Gastrocnemius medialis (tissue), 4 donors: ENCODE results near the gene NFE2L3. TPM values are rescaled to one million over a fixed set of nuclear protein-coding genes. Genes with fewer than 3 reads are reported as not detected.
"Not testable (repeated sequence)": the region's sequence is repeated elsewhere in the genome, so short reads cannot be mapped to it uniquely, and the experiment has no call there.

Source experiments
- ATAC-seq, 2 donors: fragments of 150-250 bp; one replicate each; pipeline ENCODE4 v1.9.1; 2016
- DNase-seq, 2 donors: peaks; one replicate each; pipeline ENCODE4 v3.0.0-alpha.2; 2019
- H3K27ac ChIP-seq, 4 donors: fragments of 200-600 bp; sonication (generic); 1 replicate in 1 of 4; 2 replicates in 3 of 4; pipeline ENCODE4 v1.5.1; 2016 to 2018; ENCODE audit warnings: mild to moderate bottlenecking in 2 of 4, moderate library complexity in 1 of 4
- H3K27me3 ChIP-seq, 3 donors: fragments of 200-600 bp; sonication (generic) in 2 of 3; 1 replicate in 1 of 3; 2 replicates in 2 of 3; pipeline versions ENCODE4 v1.5.1 to v1.6.0; 2016 to 2019; ENCODE audit warnings: mild to moderate bottlenecking in 1 of 3, moderate library complexity in 1 of 3
- H3K36me3 ChIP-seq, 2 donors: fragments of 200-600 bp; sonication (generic) in 1 of 2; one replicate each; pipeline ENCODE4 v1.5.1; 2017 to 2018
- H3K4me1 ChIP-seq, 2 donors: fragments of 200-600 bp; sonication (generic) in 1 of 2; one replicate each; pipeline ENCODE4 v1.5.1; 2016 to 2017; ENCODE audit warnings: mild to moderate bottlenecking in 2 of 2
- H3K4me3 ChIP-seq, 4 donors: fragments of 200-600 bp; sonication (generic) in 3 of 4; 1 replicate in 1 of 4; 2 replicates in 3 of 4; pipeline ENCODE4 v1.5.1; 2016 to 2019; ENCODE audit warnings: mild to moderate bottlenecking in 2 of 4
- H3K9me3 ChIP-seq, 3 donors: fragments of 200-600 bp; sonication (generic) in 2 of 3; 1 replicate in 1 of 3; 2 replicates in 2 of 3; pipeline ENCODE4 v1.5.1; 2016 to 2019
- POLR2A ChIP-seq, 2 donors: fragments of 450-650 bp; IDR thresholded peaks; one replicate each; pipeline ENCODE4 v1.6.1; 2017; ENCODE audit warnings: antibody characterized with exemption in 2 of 2, mild to moderate bottlenecking in 2 of 2, moderate library complexity in 2 of 2
- in situ Hi-C, 4 donors: fragments of 200-750 bp; cut with MboI; loops; one replicate each; pipeline versions ENCODE4 v1.15.0 to v1.8.0; 2017; ENCODE audit warnings: low sequenced_read_pairs in 4 of 4
- intact Hi-C: fragments of 100-400 bp; cut with DNase I; formaldehyde crosslinking; loops from one replicate; pipeline ENCODE4 v1.15.1; 2023; ENCODE audit warnings: low total_unique reads
- total RNA-seq, 4 donors: library from RNA; depleted of rRNA; stranded (reverse); fragments of >200 nt; gene quantifications; one replicate each; pipeline versions ENCODE4 v1.1.0 to v1.2.3, GENCODE V29; 2016
- TF ChIP-seq, protein P1 (sequence below), 5 experiments: fragments of 450-650 bp in 3 of 5; fragments of 200-600 bp in 2 of 5; sonication (generic) in 2 of 5; IDR thresholded peaks in 4 of 5; conservative IDR thresholded peaks in 1 of 5; 1 replicate in 4 of 5; 2 replicates in 1 of 5; pipeline ENCODE4 v1.5.1; 2016 to 2019; ENCODE audit warnings: antibody characterized with exemption in 5 of 5, mild to moderate bottlenecking in 3 of 5, moderate library complexity in 3 of 5

Gene NFE2L3
- total RNA-seq, 4 donors from 2014 or later = 1.1 to 6.2 (median 1.7) TPM

DNA sequence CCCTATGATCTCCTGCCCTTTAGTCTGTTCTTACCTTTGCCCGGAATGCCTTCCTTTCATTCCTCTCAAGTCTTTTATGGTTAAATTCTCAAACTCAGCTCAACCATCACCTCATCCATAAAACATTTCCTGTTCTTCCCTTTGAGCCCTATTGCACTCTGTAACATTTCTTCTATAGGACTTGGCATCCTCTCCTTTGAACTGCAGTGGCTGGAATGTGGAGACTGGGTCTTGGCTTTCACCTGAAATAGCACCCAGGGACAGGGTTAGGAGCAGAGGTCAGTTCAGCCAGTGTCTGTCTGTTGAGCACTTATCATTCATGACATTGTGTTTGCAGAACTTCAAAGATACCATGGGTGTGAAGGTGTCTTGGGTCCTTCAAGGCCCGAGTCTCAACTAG, 7.2 kb downstream of the NFE2L3 start:
- in situ Hi-C loops = no loop called here

DNA sequence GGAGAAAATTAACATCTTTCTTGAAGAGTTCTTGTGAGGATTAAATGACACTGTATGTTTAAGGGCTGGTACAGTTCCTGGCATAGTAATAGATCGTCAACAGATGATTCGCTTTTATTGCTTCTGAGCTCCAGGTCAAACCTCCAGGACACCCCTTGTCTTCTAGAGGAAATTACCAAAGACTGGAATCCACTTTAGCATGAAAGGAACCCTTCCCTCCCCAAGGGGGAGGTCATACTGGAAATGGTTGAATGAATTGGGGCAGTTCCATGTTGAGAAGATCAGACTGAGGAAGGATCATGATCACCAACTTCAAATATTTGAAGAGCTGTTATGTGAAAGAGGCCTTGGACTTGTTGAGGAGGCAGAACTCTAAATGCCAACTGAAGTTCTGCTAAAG, 8.9 kb downstream of the NFE2L3 start:
- ATAC-seq (no peak), DNase-seq (no peak)
- intact Hi-C loops = no loop called here
- Histone ChIP-seq H3K36me3 (no peaks in the 10 kb centered on the region), H3K4me3 (no peak overlapping the region), H3K27ac (no peak overlapping the region), H3K4me1 (no peaks in the 10 kb centered on the region), H3K27me3 (peaks cover 0 to 2% (median 0%) of the 10 kb centered on the region in 3 donors), H3K9me3 (no peaks in the 10 kb centered on the region)
- no peak for TF ChIP-seq POLR2A (IDR thresholded peaks at IDR 0.05)
- TF ChIP-seq, protein P1, sequence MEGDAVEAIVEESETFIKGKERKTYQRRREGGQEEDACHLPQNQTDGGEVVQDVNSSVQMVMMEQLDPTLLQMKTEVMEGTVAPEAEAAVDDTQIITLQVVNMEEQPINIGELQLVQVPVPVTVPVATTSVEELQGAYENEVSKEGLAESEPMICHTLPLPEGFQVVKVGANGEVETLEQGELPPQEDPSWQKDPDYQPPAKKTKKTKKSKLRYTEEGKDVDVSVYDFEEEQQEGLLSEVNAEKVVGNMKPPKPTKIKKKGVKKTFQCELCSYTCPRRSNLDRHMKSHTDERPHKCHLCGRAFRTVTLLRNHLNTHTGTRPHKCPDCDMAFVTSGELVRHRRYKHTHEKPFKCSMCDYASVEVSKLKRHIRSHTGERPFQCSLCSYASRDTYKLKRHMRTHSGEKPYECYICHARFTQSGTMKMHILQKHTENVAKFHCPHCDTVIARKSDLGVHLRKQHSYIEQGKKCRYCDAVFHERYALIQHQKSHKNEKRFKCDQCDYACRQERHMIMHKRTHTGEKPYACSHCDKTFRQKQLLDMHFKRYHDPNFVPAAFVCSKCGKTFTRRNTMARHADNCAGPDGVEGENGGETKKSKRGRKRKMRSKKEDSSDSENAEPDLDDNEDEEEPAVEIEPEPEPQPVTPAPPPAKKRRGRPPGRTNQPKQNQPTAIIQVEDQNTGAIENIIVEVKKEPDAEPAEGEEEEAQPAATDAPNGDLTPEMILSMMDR (IDR thresholded peaks at IDR 0.05 in 4 of 5, conservative IDR thresholded peaks at IDR 0.05 in 1 of 5) = no peak
- in situ Hi-C loops = no loop called here

More for the DNA sequence above, 7.2 kb downstream of the NFE2L3 start:
- H3K4me3 ChIP-seq = no peak overlapping the region
- TF ChIP-seq, protein P1 (IDR thresholded peaks at IDR 0.05 in 4 of 5, conservative IDR thresholded peaks at IDR 0.05 in 1 of 5) = no peak
- no peak for TF ChIP-seq POLR2A (IDR thresholded peaks at IDR 0.05)
- intact Hi-C loops = no loop called here
- H3K4me1 ChIP-seq = no peaks in the 10 kb centered on the region
- DNase-seq (no peak), ATAC-seq (no peak)
- no peaks in the 10 kb centered on the region for H3K9me3 ChIP-seq
- peaks cover 6 to 14% (median 12%) of the 10 kb centered on the region in 3 donors for H3K27me3 ChIP-seq
- H3K27ac ChIP-seq = no peak overlapping the region
- no peaks in the 10 kb centered on the region for H3K36me3 ChIP-seq

DNA sequence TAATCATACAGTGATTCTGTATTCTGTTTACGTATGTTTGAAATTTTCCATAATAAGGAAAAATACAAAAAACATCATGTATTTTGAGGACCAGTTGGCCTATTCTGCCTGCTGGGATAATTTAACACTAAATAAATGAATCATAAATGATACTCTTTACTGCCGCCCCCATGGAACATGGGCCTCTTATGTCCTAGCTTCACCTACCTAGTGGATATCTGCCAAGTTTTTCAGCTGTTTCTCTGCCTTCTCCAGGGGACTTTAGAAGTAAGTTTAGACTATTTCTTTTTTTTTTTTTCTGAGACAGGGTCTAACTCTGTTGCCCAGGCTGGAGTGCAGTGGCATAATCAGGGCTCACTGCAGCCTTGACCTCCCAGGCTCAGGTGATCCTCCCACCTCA, 10.4 kb downstream of the NFE2L3 start:
- in situ Hi-C loops = no loop called here
- DNase-seq = no peak
- Histone ChIP-seq H3K36me3 (peaks cover 0 to 2% of the 10 kb centered on the region in 2 donors), H3K27ac (no peak overlapping the region), H3K4me1 (no peaks in the 10 kb centered on the region), H3K4me3 (no peak overlapping the region), H3K27me3 (no peaks in the 10 kb centered on the region), H3K9me3 (no peaks in the 10 kb centered on the region)
- intact Hi-C loops = no loop called here
- no peak for ATAC-seq
- TF ChIP-seq POLR2A (IDR thresholded peaks at IDR 0.05) = no peak
- TF ChIP-seq, protein P1 (IDR thresholded peaks at IDR 0.05 in 4 of 5, conservative IDR thresholded peaks at IDR 0.05 in 1 of 5) = no peak

DNA sequence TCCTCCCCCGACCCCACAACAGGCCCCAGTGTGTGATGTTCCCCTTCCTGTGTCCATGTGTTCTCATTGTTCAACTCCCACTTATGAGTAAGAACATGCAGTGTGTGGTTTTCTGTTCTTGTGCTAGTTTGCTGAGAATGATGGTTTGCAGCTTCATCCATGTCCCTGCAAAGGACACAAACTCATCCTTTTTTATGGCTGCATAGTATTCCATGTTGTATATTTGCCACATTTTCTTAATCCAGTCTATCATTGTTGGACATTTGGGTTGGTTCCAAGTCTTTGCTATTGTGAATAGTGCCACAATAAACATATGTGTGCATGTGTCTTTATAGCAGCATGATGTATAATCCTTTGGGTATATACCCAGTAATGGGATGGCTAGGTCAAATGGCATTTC, 11.8 kb downstream of the NFE2L3 start:
- H3K27ac ChIP-seq, H3K9me3 ChIP-seq, DNase-seq, H3K4me3 ChIP-seq, intact Hi-C loops, H3K27me3 ChIP-seq, in situ Hi-C loops, H3K4me1 ChIP-seq, ATAC-seq: not testable (repeated sequence)
- peaks cover 0 to 13% of the 10 kb centered on the region in 2 donors for H3K36me3 ChIP-seq

DNA sequence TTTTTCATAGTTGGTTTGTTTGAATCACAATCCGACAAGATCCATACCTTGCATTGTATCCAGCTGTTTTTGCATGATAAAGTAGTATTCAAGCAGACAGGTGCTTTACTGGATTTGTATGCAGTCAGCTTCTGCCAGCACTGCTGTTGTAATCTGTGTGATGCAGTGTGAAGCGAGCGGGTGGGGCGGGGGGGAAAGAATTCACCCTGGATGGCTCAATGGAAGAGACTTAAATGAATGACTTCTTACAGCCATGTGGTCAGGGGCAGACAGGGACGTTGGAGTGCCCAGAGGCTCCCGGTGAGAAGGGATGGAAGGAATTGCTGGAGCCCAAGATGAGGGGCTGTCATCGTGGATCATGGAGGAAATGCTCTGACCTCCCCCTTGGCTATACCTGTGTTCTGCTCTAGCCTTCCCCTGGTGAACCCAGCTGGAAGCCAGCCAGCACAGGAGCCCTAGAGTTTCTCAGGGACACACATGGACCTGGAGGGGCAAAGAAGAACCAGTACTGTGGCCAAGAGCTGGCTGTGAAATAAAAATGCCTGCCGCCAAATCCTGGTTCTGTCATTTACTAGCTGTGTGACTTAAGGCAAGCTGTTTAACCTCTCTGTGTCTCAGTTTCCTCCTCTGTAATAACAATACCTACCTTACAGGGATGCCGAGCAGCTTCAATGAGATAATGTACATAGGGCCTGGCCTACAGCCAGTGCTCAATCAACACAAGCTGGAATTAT, 14.1 kb downstream of the NFE2L3 start:
- no peaks in the 10 kb centered on the region for H3K4me1 ChIP-seq
- DNase-seq = no peak
- no peak for ATAC-seq
- no peak overlapping the region for H3K27ac ChIP-seq
- H3K36me3 ChIP-seq = peaks cover 0 to 36% of the 10 kb centered on the region in 2 donors
- in situ Hi-C loops = no loop called here
- TF ChIP-seq, protein P1 (IDR thresholded peaks at IDR 0.05 in 4 of 5, conservative IDR thresholded peaks at IDR 0.05 in 1 of 5) = no peak
- TF ChIP-seq POLR2A (IDR thresholded peaks at IDR 0.05) = no peak
- intact Hi-C loops = no loop called here
- H3K27me3 ChIP-seq = no peaks in the 10 kb centered on the region
- H3K4me3 ChIP-seq = no peak overlapping the region
- no peaks in the 10 kb centered on the region for H3K9me3 ChIP-seq
